GM19438 (cell line): ENCODE results near the gene CTNNBL1.

Experiments used
- ATAC-seq: cut with Tn5 transposase; IDR thresholded peaks from one replicate; pipeline ENCODE4 v1.9.1; 2021; ENCODE audit warnings: low read depth; ENCODE audit not compliant: unreplicated experiment

The CTNNBL1 gene

DNA sequence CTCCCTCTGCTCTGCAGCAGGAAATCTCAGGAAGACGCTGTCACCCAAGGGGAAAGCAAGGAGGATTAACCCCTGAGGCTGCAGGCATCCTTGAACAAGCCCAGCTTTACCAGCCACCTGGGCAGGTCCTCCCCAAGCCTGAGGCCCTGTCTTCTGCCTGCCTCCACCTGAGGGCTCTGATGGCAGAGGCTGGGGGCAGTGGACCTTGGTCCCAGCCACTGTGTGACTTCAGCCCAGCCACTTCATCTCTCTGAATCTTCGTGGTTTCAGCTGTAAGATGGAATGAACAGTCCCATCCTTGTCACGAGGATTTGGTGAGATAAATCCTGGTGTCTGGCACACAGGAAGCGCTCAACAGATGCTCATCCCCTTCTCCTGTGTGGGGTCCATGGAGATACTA lies 200.6 kb downstream of the CTNNBL1 start:
- ATAC-seq, result no peak

DNA sequence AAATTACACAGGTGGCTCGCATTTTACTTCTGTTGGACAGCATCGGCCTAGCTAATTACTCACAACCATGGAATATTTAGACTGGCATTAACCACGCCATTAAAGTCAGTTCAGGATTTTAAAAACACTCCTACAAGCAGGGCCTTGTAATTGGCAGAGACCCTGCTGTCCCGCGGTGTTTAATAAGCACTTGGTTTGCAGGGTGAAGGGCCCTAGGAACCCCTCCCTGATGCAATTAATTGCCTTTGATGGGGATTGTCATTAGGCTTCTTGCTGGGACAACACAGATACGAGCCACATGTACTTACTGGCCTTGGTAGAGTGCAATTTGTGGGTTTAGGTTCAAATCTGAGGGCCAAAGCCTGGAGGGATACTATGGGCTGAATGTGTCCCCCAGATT lies 201.3 kb downstream of the CTNNBL1 start:
- no peak for ATAC-seq

DNA sequence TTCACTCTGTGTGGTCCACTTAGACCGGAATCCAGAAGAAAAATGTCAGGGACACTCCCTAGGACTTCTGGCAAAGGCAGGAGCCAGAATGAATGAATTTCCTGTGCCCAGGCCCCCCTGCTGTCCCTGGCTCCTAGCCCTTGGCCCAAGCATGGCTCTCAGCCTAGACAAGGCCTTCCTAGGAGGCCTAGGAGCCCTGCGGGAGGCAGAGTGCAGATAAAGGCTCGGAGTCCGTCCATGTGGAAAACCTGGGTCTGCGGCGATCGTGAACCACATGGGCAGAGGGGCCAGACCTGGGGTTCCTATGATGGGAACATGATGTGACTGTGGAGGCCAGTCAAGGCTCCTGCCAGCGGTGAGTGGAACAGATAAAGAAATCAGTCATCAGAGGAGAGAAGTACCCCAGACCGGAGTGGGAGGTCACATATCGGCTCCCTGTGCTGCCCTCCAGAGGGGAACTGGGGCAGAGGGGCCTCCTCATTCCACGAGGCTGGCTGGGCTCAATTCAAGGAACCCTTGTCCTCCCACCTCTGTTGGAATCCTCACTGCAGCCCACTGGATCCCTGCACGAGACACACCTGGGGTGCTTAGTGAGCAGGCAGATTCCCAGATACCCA lies 203.2 kb downstream of the CTNNBL1 start:
- no peak for ATAC-seq

DNA sequence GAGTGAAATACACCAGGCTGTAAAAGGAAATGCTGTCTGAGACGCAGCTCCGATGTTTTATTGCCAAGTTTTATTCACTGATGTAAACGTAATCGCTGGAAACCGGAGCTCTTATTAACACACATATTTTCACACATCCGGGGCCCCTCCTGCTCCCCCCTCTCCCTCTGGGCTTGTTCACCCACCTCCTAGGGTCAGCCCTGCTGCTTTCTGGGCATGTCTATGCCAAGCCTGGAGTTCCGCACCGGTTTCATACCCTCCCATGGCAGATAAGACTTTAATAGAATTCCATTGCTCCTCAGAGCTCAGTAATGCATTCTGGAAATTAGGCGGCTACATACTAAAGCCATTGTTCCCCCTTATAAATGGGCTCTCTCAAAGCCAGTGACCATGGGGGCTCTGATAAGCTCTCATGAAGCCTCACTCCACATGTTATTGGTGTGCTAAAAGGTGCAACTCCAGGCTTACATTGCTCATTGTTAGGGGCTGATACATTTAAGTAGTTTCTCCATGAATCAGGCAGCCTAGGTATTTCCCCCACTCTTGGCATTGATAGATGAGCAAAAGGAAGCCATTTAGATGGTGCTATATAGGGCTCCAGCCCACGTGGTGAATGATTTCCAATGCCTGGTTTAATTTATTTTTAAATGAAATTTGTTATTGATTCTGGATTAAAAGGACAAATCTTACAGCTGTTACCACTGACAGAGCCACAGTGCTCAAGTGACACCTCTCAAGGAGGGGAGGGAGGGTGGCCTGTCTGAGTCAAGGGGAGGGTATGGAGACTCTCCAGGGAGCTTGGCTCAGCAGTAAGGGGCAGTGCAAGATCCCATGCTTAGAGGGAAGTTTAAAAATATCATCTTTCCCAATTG lies 204.6 kb downstream of the CTNNBL1 start:
- ATAC-seq, result no peak

DNA sequence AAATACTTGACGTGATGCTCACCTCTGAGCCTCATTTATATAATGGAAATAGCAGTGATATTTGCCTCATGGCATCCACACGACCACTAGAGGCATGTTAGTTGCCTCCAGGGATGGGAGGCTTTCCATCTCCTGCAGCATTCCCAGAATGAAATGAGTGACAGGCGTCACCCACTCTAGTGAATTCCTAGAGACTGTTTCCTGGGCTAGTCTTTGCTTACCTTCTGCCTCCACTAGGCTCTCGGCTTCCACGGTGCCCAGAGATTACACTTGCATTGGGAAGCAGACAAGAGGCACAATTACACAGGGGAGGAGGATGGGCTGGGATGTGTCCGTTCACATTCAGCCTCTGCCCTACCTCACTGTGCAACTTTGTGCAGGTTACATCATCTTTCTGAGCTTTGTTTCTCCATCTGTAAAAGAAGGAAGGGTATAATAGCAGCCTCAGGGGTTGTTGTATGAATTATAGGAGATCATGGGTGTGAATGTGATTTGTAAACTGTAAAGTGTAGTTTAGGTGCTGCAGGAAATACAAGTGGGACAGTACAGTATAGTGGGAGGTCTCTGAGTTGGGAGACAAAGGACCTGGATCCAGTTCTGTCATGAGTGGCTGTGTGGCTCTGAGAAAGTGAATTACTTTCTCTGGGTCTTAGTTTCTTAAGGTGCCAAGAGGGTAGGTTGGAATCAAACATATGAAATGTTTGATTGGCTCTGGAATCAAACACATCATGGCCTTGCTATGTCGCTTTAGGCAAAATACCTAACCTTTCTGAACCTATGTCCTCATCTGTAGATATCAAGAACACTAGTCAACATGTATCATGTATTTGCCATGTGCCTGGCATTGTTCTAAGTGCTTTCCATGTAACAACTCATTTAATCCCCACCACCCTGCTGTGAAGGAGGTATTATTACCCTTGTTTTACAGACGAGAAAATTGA lies 205.5 kb downstream of the CTNNBL1 start:
- no peak for ATAC-seq

DNA sequence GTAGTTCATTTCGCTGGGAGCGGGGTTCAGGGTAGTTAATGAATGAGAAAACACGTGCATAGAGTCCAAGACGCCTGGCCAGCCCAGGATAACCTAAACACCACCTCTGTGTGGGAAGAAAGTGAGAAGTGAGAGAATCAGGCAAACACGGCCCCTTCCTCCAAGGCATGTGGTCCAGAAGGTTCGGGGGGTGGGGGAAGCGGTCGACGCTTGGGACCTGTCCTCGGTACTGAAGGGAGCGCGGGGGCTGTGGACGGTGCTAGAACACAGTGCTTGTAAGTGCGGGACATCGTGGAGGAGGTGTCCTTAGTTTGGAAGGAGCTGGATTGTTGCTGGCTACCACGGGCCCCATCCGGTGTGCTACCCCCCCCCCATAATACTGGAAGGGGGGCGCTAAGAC lies 207.4 kb downstream of the CTNNBL1 start:
- no peak for ATAC-seq

DNA sequence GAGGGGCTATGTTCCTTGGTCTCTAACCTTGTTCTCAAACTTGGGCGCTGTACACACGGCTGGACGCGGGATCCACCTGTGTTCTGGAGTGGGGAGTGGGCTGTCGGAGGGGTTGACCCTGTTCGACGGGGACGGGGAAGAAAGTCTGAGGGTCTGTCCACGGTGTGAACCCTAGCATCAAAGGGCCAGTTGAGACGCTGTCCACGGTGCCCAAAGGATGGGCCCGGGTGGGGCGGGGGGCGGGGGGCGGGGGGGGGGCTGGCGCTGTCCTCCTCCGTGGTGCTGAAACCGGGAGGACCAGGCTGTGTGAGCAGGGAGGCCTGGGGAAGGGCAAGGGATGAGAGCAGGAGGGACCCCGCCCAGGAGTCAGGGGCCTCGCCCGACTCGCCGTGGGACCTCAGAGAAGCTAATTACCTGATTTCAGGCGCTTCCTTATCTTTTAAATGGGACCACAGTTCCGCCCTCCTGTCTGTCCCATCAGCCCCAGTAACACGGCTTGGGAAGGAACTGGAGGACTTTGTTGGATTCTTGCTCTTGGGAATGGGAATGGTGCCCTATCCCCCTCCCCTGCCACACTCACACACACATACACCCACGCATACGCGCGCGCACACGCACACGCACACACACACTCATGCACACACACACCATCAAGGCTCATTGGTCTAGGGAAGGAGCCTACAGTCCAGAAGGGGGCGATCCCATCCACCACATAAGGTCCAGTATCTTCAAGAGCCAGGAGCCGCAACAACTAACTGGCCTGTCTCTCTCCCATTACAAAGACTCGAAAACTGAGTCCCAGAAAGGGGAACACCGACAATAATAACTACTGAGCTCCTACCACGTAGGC lies 208.0 kb downstream of the CTNNBL1 start:
- ATAC-seq, result no peak

DNA sequence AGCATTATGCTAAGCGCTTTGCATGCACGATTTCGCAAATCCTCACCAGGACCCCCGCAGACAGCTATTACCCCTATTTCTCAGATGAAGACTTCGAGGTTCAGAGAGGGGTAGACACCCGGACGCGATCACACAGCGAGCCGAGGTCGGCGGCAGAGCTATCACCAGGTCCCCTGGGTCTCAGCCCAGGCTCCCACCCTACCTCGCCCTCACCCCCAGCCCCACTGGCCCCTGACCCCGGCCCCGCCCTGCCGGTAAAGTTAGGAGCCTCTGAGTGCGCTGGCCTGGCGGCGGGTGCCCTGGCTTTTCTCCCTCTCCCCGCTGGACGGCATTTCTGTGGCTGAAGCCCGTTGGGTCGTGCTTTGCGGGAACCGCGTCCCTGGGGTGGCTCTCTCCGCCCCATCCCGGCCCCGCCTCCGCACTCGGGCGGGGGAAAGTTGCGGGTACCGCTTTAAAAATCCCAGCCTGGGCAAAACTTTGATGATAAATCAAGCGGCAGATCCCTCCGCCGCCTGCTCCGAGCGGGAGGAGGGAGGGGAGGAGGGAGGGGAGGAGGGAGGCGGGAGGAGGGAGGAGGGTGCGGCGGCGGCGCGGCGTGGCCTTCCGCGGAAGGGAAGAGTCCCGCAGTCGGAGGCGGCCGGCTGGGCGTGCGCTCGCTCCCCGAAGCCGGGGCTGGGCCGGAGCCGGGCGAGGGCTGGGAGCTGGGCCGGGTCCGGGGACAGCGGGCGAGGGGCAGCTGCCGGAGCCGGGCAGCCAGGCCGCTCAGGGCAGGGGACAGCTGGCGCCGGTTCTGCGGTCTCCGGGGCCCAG lies 208.9 kb downstream of the CTNNBL1 start, which contains the start of gene VSTM2L:
Gene VSTM2L (plus strand): TSS at position 624 of the 810 bp plus-strand sequence. CDS start 224 bp downstream, outside the sequence.
- ATAC-seq, result no peak

DNA sequence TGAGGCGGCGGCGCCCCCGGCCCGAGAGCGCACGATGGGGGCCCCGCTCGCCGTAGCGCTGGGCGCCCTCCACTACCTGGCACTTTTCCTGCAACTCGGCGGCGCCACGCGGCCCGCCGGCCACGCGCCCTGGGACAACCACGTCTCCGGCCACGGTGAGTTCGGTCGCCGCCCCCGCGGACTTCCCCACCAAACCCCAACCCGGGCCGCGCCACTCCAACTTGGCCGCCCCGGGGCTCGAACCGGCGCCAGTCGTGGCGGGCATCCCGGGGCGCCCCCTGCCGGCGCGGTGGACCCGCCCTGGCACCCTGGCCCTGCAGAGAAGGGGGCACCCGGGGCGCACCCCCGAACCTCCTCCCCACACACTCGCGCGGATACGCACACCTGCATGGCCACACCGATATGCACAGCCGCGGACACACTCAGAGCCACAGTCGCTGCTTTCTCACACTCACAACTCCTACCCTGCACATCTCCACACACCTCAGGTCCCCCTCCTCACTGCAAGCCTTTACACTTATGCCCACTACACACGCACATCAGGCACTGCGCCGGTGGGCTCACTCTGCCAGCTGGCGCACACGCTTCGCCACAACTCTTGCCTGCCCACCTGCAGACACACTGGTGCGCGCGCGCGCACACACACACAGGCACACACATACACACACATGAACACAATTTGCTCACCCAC lies 209.6 kb downstream of the CTNNBL1 start:
- ATAC-seq, result no peak

DNA sequence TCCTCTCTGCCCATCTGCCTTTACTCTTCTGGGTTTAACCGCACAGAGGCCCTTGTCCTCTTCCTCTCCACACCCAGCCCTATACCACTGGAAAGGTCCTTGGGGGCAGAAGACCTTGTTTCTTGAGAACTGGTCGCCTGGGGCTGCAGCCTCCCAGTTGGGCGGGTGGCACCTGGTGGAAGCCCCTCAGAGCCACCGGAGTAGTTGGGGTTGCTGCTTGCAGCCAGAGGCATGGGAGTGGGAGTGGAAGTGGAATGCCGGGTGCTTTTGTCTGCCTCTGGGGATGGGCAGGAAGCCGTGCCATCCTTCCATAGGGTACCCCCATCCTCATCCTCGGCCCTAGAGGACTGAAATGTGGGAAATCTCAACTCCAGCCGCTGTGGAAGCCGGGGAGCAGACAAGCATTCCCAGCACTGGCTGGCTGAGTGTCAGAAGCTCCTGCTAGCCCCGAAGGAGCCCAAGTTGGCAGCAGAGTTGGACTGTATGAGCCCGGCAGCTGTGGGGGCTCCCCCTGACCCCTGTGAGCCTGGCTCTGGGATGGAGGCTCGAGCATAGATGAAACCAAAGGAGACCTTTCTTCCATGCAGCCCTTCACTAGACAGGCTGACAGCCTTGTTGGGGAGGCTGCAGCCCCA lies 210.3 kb downstream of the CTNNBL1 start:
- no peak for ATAC-seq

DNA sequence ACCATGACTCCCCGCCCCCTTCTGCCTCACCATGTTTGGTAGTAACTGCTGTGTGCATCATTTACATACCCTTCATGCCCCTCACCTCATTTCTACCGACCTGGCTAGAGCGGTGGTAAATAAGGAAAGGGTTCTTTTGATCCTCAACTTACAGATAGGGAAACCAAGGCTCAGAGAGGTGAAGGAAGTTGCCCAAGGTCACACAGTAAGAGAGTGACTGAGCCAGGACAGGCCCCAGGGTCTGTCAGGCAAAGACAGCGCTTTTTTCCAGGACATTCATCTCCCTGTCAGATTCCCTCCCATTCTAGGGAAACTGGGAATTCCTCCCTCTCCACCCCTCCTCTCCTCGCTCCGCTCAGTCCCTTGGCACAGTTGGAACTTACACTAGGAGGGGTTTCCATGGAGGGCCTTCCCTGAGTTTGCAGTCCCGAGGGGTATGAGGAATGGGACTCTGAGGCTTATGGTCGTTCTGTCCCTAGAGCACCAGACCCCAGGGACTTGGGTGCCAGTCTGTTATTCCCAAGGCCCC lies 211.1 kb downstream of the CTNNBL1 start:
- no peak for ATAC-seq

DNA sequence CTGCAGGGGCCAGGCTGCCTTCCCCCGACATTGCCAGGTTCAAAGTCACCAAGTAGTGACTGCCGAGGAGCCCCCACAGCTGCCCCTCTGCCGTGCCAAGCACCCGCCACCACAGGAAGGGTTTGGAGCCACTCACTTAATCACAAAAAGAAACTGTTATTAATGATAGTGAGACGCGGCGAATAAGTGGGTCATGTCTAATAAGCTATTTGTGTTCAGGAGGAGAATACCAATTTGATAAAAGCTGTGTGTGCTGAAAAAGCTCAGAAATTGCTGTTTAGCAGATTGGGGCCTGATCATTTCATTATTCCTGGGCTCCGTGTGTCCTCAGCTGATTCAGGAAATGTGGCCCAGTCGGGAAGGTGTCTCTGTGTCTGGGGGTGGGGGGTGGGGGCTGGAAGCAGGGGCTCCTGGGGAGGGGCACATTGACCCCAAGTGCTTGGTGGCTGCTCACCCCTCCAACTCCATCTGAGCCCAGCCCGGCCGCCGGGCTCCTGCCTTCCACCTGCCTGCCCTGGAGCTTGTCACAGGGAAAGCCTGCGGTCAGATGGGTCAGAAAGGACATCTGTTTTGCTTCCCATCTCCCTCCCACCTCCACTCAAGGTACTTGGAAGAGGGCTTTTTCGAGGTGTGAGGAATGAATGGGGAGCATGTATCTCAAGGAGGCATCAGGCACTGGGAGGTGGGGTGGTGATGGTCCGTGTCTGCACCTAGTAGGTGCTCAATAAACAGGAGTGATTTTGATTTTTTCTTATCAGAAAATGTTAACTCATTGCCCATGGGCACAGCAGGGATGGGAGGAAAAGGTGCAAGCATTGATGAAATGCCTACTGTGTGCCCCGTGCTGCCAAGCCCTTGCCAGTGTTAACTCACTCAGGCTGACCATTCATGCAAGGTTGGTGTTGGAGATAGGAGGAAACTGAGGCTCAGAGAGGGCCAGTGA lies 212.1 kb downstream of the CTNNBL1 start:
- ATAC-seq, result no peak

DNA sequence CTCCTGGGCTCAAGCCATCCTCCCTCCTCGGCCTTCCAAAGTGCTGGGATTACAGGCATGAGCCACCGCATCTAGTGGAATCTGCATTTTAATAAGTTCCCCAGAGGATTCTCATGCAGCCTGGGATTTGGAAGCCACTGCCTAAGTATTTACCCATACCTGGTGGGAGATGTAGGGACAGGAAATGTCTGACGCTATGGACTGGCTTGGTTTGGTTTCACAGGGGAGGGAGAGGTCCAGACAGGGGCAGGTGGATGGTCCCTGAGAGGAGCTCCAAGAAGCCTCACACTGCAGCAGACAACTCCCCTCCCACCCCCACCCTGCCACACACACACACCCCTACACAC lies 213.5 kb downstream of the CTNNBL1 start:
- no peak for ATAC-seq

DNA sequence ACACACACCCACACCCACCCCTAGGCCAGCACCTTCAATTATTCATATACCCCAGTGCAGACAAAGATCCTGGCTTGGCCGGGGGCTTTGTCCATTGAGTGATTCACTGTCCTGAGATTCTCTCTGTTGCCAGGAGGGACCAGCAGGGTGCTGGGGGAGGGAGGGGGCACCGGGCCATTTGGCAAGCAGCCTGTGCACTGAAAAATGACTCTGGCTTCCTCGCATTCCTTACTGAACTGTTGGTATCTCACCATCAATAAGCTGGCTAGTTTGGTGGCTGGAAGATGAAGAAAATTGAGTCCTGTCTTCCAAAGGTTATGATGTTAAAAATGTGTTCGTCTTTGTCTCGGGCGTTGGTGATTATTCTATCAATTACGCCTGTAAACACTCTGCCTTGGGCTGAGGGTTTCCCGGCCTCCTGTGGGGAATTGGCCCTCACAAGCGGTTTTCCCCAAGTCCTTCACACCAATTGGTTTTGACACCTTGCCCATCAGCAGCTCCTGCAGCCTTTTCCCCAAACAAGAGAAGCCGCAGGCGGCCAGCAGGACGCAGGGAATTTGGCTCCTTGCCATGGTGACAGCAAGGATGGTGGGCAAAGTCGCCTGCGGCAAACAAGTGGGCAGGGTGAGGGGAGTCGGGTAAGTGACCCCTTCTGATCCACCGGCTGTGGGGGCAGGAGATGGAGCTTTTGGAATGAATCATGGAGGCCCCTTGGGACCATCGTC lies 214.0 kb downstream of the CTNNBL1 start:
- ATAC-seq, result no peak

DNA sequence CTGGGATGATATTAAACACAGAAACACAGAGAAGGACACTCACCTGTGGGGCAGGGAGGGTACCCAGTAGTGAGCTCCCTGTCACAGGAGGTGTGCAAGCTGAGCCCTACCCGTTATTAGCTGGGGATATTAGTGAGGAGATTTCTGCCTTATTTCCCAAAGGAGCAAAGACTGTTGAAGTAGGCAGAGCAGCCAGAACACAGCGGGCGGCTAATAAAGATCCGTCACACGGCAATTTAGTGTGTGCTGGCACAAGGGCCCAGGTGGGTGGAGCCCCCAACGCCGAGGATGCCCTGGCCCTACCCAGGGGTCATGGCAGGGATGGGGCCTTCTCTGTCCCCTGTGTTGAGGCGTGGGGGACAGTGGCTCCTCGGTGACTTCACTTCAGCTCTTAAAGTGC lies 217.4 kb downstream of the CTNNBL1 start:
- ATAC-seq, result no peak

DNA sequence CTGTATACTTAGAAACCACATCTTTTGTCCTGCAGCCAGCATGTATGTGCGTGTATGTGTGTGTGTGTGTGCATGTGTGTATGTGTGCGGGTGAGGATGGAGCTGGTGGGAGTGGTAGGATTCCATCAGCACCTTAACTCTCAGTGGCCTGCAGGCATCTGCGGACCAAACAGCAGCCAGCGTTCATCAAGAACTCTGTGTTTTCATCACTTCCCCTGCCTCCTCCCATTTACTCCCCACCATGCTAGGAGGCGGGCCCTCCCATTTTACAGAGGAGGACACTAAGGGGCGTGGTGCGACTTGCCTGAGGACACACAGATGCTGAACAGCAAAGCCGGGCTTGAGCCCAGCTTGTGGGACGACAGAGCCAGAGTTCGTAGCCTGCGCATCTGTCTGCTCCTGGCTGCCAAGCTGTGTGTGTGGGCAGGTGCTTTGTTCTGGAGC lies 218.0 kb downstream of the CTNNBL1 start:
- no peak for ATAC-seq
